ENCODE data around the gene IMMP2L.

DNA sequence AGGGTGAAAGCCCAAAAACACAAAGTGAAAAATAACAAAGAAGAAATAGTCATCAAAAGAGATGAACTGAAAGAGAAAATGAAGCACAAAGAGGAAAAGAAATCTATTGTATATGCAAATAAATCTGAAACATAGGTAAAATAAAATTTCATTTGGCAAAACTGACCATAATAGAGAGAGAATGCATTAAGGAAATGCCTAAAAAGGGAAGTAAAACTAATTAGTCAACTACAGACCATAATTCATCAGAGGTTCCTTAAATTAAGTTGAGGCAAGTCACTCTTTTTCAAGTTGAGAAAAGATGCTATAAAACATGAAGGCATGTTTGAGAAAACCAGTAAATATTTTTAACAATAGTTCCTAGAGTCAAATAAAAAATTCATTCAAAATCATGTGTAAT is 238.1 kb downstream of the IMMP2L start:
- TF ChIP-seq, protein P1, sequence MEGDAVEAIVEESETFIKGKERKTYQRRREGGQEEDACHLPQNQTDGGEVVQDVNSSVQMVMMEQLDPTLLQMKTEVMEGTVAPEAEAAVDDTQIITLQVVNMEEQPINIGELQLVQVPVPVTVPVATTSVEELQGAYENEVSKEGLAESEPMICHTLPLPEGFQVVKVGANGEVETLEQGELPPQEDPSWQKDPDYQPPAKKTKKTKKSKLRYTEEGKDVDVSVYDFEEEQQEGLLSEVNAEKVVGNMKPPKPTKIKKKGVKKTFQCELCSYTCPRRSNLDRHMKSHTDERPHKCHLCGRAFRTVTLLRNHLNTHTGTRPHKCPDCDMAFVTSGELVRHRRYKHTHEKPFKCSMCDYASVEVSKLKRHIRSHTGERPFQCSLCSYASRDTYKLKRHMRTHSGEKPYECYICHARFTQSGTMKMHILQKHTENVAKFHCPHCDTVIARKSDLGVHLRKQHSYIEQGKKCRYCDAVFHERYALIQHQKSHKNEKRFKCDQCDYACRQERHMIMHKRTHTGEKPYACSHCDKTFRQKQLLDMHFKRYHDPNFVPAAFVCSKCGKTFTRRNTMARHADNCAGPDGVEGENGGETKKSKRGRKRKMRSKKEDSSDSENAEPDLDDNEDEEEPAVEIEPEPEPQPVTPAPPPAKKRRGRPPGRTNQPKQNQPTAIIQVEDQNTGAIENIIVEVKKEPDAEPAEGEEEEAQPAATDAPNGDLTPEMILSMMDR (IDR thresholded peaks at IDR 0.05) = no peak
- no peak for TF ChIP-seq EZH2 (IDR thresholded peaks at IDR 0.05)
